Smooth muscle cell (in vitro differentiated cells): ENCODE data around the gene KRIT1. TPM values are rescaled to one million over a fixed set of nuclear protein-coding genes. Genes with fewer than 3 reads are reported as not detected.

Experiments
- DNase-seq: peaks from one replicate; lab custom pipeline; 2025; ENCODE audit not compliant: unreplicated experiment; lab: John Stamatoyannopoulos, UW
- H2AFZ ChIP-seq: fragments of 200-600 bp; sonication (generic); 2 replicates; pipeline ENCODE4 v1.6.0; 2016; ENCODE audit warnings: antibody characterized with exemption, low read depth, mild to moderate bottlenecking
- H3F3A ChIP-seq: fragments of 200-600 bp; sonication (generic); 2 replicates; pipeline ENCODE4 v1.6.0; 2017; ENCODE audit warnings: antibody characterized with exemption, low read depth
- H3K27ac ChIP-seq: fragments of 200-600 bp; sonication (generic); 2 replicates; pipeline ENCODE4 v1.5.1; 2016; ENCODE audit warnings: low read depth, mild to moderate bottlenecking
- H3K27me3 ChIP-seq: fragments of 200-600 bp; sonication (generic); 2 replicates; pipeline ENCODE4 v1.6.1; 2016; ENCODE audit warnings: low read depth, mild to moderate bottlenecking
- H3K36me3 ChIP-seq: fragments of 200-600 bp; sonication (generic); 2 replicates; pipeline ENCODE4 v1.5.1; 2016; ENCODE audit warnings: low read depth
- H3K4me1 ChIP-seq: fragments of 200-600 bp; sonication (generic); 2 replicates; pipeline ENCODE4 v1.5.1; 2016; ENCODE audit warnings: low read depth
- H3K4me2 ChIP-seq: fragments of 200-600 bp; sonication (generic); 2 replicates; pipeline ENCODE4 v1.6.0; 2016; ENCODE audit warnings: mild to moderate bottlenecking
- H3K4me3 ChIP-seq: fragments of 200-600 bp; sonication (generic); 2 replicates; pipeline ENCODE4 v1.5.1; 2016; ENCODE audit warnings: mild to moderate bottlenecking
- H3K79me2 ChIP-seq: fragments of 200-600 bp; sonication (generic); 2 replicates; pipeline ENCODE4 v1.6.0; 2016; ENCODE audit warnings: low read depth, mild to moderate bottlenecking
- H3K9ac ChIP-seq: fragments of 200-600 bp; sonication (generic); 2 replicates; pipeline ENCODE4 v1.6.0; 2016; ENCODE audit warnings: low read depth
- H3K9me3 ChIP-seq: fragments of 200-600 bp; sonication (generic); replicated peaks from 2 replicates; pipeline ENCODE4 v1.5.1; 2016; ENCODE audit warnings: low read depth
- H4K20me1 ChIP-seq: fragments of 200-600 bp; sonication (generic); 2 replicates; pipeline ENCODE4 v1.6.0; 2016; ENCODE audit warnings: low read depth
- CTCF ChIP-seq: fragments of 200-600 bp; sonication (generic); IDR thresholded peaks from 2 replicates; pipeline ENCODE4 v1.5.1; 2017; ENCODE audit warnings: borderline replicate concordance, mild to moderate bottlenecking, antibody characterized with exemption; ENCODE audit not compliant: insufficient read depth, poor library complexity, severe bottlenecking
- WGBS: methylation state at CpG from one replicate; pipeline ENCODE4 v1.1.7; 2016; ENCODE audit warnings: low lambda C conversion rate; 5-methylcytosine and 5-hydroxymethylcytosine counted together
- polyA plus RNA-seq: library from polyadenylated mRNA; unstranded; fragments of >200 nt; fragmentation: Nextera tagmentation; extraction: Ambion mirVana; gene quantifications from 2 replicates; pipeline ENCODE4 v1.2.1, GENCODE V29; 2016
- total RNA-seq: library from RNA; depleted of rRNA; stranded (reverse); fragments of >200 nt; gene quantifications from 2 replicates; pipeline ENCODE4 v1.2.3, GENCODE V29; 2014

Gene KRIT1
- total and polyA plus RNA-seq, 2 experiments from 2014 or later: 14.9 to 34.4 TPM

- no peaks in the 10 kb centered on the region for H3K9me3 ChIP-seq
- no peak overlapping the region for H3K9ac ChIP-seq
- no peaks in the 10 kb centered on the region for H4K20me1 ChIP-seq
- H3K27me3 ChIP-seq: no peaks in the 10 kb centered on the region
- H3K4me1 ChIP-seq: no peaks in the 10 kb centered on the region
- peak overlapping the region; percentile 55 for H3K4me2 ChIP-seq
- H3K4me3 ChIP-seq: no peak overlapping the region
- no peaks in the 10 kb centered on the region for H3K79me2 ChIP-seq
- no peak for DNase-seq
- TF ChIP-seq CTCF: no peak
- no peaks in the 10 kb centered on the region for H3K36me3 ChIP-seq
- 79% methylated on average over 3 of the region's 3 CpGs for WGBS
- H3F3A ChIP-seq: no peaks in the 10 kb centered on the region
- H3K27ac ChIP-seq: no peak overlapping the region
- no peak overlapping the region for H2AFZ ChIP-seq
Measured at GRCh38 chr7:92158660-92159575, 86.8 kb downstream of the KRIT1 start.

- TF ChIP-seq CTCF: no peak
- no peak overlapping the region for H3K9ac ChIP-seq
- no peak for DNase-seq
- H4K20me1 ChIP-seq: no peaks in the 10 kb centered on the region
- no peaks in the 10 kb centered on the region for H3K9me3 ChIP-seq
- H3F3A ChIP-seq: no peaks in the 10 kb centered on the region
- H3K4me3 ChIP-seq: no peak overlapping the region
- no peaks in the 10 kb centered on the region for H3K4me1 ChIP-seq
- H3K4me2 ChIP-seq: no peak overlapping the region
- no peak overlapping the region for H3K27ac ChIP-seq
- H2AFZ ChIP-seq: no peak overlapping the region
- no peaks in the 10 kb centered on the region for H3K36me3 ChIP-seq
- H3K27me3 ChIP-seq: no peaks in the 10 kb centered on the region
- no peaks in the 10 kb centered on the region for H3K79me2 ChIP-seq
Measured at GRCh38 chr7:92156990-92157389, 88.7 kb downstream of the KRIT1 start.

- Histone ChIP-seq H3K79me2 (no peaks in the 10 kb centered on the region), H3K4me2 (no peak overlapping the region), H3K27me3 (no peaks in the 10 kb centered on the region), H3F3A (no peaks in the 10 kb centered on the region), H3K4me3 (no peak overlapping the region), H3K9ac (no peak overlapping the region), H2AFZ (no peak overlapping the region), H3K4me1 (no peaks in the 10 kb centered on the region), H4K20me1 (no peaks in the 10 kb centered on the region), H3K9me3 (no peaks in the 10 kb centered on the region), H3K27ac (no peak overlapping the region), H3K36me3 (no peaks in the 10 kb centered on the region)
- 100% methylated on average over 1 of the region's 1 CpG for WGBS
- no peak for DNase-seq
- no peak for TF ChIP-seq CTCF
Measured at GRCh38 chr7:92155108-92155739, 90.5 kb downstream of the KRIT1 start.
